ENCODE results near the gene PI4K2A.
A peak's percentile ranks its signal among the peaks of the same experiment; 100 is the strongest.
"Not testable (repeated sequence)": the region's sequence is repeated elsewhere in the genome, so short reads cannot be mapped to it uniquely, and the experiment has no call there.

The PI4K2A gene

DNA sequence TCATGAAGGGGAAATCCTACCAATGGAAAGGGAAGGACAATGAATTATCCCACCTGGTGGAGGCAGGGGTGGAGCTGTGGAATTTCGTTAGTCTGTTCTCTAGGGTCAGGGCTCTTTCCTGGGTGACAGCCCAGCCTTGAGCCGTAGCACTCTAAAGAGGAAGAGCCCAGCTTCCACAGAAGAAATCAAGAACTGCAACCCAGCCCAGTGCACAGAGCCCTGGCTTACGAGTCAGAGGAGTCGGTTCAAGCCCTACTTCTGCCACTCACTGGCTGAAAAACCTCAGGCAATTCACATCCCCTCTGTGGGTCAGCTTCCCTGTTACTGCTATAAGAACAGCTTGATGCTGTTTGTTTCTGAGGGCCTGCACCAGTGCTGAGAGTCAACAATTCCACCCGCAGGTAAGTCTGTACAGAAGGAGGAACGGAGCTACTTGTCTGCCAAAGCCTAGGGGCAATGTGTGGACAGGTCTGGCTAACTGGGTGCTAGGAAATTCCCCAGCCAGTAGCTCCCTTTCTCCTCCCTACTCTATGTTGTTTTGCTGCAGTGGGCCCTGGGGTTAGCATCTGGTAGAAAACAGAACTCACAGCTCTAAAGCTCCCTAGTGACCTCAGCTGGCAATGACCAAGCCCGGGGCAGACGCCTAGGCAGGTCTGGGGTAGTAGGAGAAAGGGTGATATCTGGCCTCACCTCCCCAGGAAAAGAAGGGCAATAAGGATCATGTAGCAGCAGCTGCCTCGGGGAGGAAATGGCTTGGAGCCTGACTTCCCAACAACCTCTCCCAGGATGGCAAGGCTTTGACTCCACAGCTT is 43.3 kb downstream of the PI4K2A start:
- no peak overlapping the region for H2BK120ac ChIP-seq (ENCODE audit: insufficient read depth, low read length, poor library complexity)
- no CpG with 5 or more reads among the region's 9 CpGs for WGBS (ENCODE audit: extremely low coverage, insufficient coverage, insufficient read length)
- H2AK5ac ChIP-seq (ENCODE audit: low read length) = no peak overlapping the region

DNA sequence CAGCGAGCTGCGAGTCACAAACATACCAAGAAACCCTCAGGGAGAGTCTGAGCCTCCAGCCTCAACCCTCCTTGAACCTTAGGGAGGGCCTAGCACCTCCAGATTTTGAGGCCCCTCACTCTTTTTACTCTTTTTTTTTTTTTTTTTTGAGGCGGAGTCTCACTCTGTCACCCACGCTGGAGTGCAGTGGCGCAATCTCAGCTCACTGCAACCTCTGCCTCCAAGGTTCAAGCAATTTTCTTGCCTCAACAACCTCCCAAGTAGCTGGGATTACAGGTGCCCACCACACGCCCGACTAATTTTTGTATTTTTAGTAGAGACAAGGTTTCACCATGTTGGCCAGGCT is 43.9 kb downstream of the PI4K2A start:
- not testable (repeated sequence) for H3K9me3 ChIP-seq (ENCODE audit: insufficient read depth, low read depth, low read length); H3K4me2 ChIP-seq (ENCODE audit: low read length); H2BK12ac ChIP-seq (ENCODE audit: low read length); H3K79me2 ChIP-seq (ENCODE audit: control insufficient read depth, insufficient read depth, low read length, poor library complexity); H3K4ac ChIP-seq (ENCODE audit: low read depth, low read length); H3K18ac ChIP-seq (ENCODE audit: low read length); H4K8ac ChIP-seq (ENCODE audit: low read depth, low read length); H3K27me3 ChIP-seq (ENCODE audit: insufficient read depth, low read length); H3K9ac ChIP-seq (ENCODE audit: low read length); H3K23ac ChIP-seq (ENCODE audit: low read length); H2AK5ac ChIP-seq (ENCODE audit: low read length); H3K36me3 ChIP-seq (ENCODE audit: control insufficient read depth in 1 of 2, insufficient read depth in 2 of 2, low read length in 2 of 2); DNase-seq; H3K4me3 ChIP-seq (ENCODE audit: low read depth, low read length); H2BK5ac ChIP-seq (ENCODE audit: low read depth, low read length, poor library complexity); H4K12ac ChIP-seq (ENCODE audit: low read depth, low read length); H4K91ac ChIP-seq (ENCODE audit: low read depth, low read length); H2BK120ac ChIP-seq (ENCODE audit: insufficient read depth, low read length, poor library complexity); H3K14ac ChIP-seq (ENCODE audit: low read length)
- Histone ChIP-seq H3K4me1 (ENCODE audit: control insufficient read depth in 1 of 2, insufficient read depth in 2 of 2, low read length in 2 of 2) (peaks cover 16 to 17% of the 10 kb centered on the region in 2 experiments), H3K27ac (ENCODE audit: low read depth, low read length) (peak overlapping the region; percentile 18), H3K79me1 (ENCODE audit: low read length) (peaks cover 12% of the 10 kb centered on the region), H2AFZ (ENCODE audit: insufficient read depth, low read length, poor library complexity) (peak overlapping the region; percentile 2)
- no CpG with 5 or more reads among the region's 7 CpGs for WGBS (ENCODE audit: extremely low coverage, insufficient coverage, insufficient read length)

More for the DNA sequence above, 43.3 kb downstream of the PI4K2A start:
- H3K27ac ChIP-seq (ENCODE audit: low read depth, low read length) = peak overlapping the region; percentile 18
- no peak overlapping the region for H3K9ac ChIP-seq (ENCODE audit: low read length)
- peaks cover 5% of the 10 kb centered on the region for H3K79me2 ChIP-seq (ENCODE audit: control insufficient read depth, insufficient read depth, low read length, poor library complexity)
- no peak overlapping the region for H3K4me3 ChIP-seq (ENCODE audit: low read depth, low read length)
- H3K18ac ChIP-seq (ENCODE audit: low read length) = no peak overlapping the region
- DNase-seq = peak; percentile 60 to 66
- H3K36me3 ChIP-seq (ENCODE audit: control insufficient read depth in 1 of 2, insufficient read depth in 2 of 2, low read length in 2 of 2) = peaks cover 4 to 6% of the 10 kb centered on the region in 2 experiments
- no peak overlapping the region for H3K14ac ChIP-seq (ENCODE audit: low read length)
- H2BK12ac ChIP-seq (ENCODE audit: low read length) = no peak overlapping the region
- H3K27me3 ChIP-seq (ENCODE audit: insufficient read depth, low read length) = no peaks in the 10 kb centered on the region
- peak overlapping the region; percentile 2 for H2AFZ ChIP-seq (ENCODE audit: insufficient read depth, low read length, poor library complexity)
- no peak overlapping the region for H4K8ac ChIP-seq (ENCODE audit: low read depth, low read length)
- H2BK5ac ChIP-seq (ENCODE audit: low read depth, low read length, poor library complexity) = no peak overlapping the region
- H3K79me1 ChIP-seq (ENCODE audit: low read length) = peaks cover 12% of the 10 kb centered on the region
- no peak overlapping the region for H4K12ac ChIP-seq (ENCODE audit: low read depth, low read length)
- H3K4ac ChIP-seq (ENCODE audit: low read depth, low read length) = no peak overlapping the region
- H3K23ac ChIP-seq (ENCODE audit: low read length) = no peak overlapping the region
- H3K9me3 ChIP-seq (ENCODE audit: insufficient read depth, low read depth, low read length) = no peaks in the 10 kb centered on the region
- peaks cover 16 to 17% of the 10 kb centered on the region in 2 experiments for H3K4me1 ChIP-seq (ENCODE audit: control insufficient read depth in 1 of 2, insufficient read depth in 2 of 2, low read length in 2 of 2)
- H4K91ac ChIP-seq (ENCODE audit: low read depth, low read length) = no peak overlapping the region
- H3K4me2 ChIP-seq (ENCODE audit: low read length) = no peak overlapping the region

DNA sequence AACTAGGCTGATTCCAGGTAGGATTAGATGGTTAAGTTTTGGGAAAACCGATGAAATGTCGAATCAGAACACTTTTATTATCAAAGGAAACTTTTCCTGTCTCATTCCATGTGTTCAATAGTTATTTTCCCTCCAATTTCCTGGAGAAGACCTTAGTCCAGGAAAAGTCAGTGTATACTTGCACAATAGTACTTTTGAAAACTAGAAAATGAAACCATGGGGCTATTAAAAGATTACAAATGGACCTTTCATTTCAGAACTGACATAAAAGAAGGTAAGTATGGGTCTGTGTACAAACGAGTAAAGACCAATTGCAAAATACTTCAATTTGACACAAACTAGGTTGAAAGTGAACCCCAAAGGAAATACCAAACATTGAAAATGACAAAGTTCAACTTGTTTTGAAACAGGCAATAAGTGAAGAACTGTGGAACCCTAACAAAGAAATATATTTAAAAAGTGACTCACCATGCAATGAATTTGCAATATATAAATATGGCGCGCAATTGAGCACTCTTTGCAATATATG is 44.5 kb downstream of the PI4K2A start:
- Histone ChIP-seq H3K23ac (ENCODE audit: low read length) (no peak overlapping the region), H3K9ac (ENCODE audit: low read length) (no peak overlapping the region), H3K4me2 (ENCODE audit: low read length) (peak overlapping the region; percentile 7), H4K12ac (ENCODE audit: low read depth, low read length) (no peak overlapping the region), H3K18ac (ENCODE audit: low read length) (no peak overlapping the region), H3K9me3 (ENCODE audit: insufficient read depth, low read depth, low read length) (no peaks in the 10 kb centered on the region), H2BK120ac (ENCODE audit: insufficient read depth, low read length, poor library complexity) (no peak overlapping the region), H3K27ac (ENCODE audit: low read depth, low read length) (no peak overlapping the region), H3K4ac (ENCODE audit: low read depth, low read length) (no peak overlapping the region), H3K14ac (ENCODE audit: low read length) (no peak overlapping the region), H3K79me1 (ENCODE audit: low read length) (peaks cover 12% of the 10 kb centered on the region), H2AK5ac (ENCODE audit: low read length) (no peak overlapping the region), H4K8ac (ENCODE audit: low read depth, low read length) (no peak overlapping the region), H3K4me1 (ENCODE audit: control insufficient read depth in 1 of 2, insufficient read depth in 2 of 2, low read length in 2 of 2) (peaks cover 16 to 19% of the 10 kb centered on the region in 2 experiments), H2AFZ (ENCODE audit: insufficient read depth, low read length, poor library complexity) (no peak overlapping the region), H2BK12ac (ENCODE audit: low read length) (no peak overlapping the region), H2BK5ac (ENCODE audit: low read depth, low read length, poor library complexity) (no peak overlapping the region), H4K91ac (ENCODE audit: low read depth, low read length) (no peak overlapping the region), H3K4me3 (ENCODE audit: low read depth, low read length) (no peak overlapping the region), H3K27me3 (ENCODE audit: insufficient read depth, low read length) (no peaks in the 10 kb centered on the region), H3K36me3 (ENCODE audit: control insufficient read depth in 1 of 2, insufficient read depth in 2 of 2, low read length in 2 of 2) (no peaks in the 10 kb centered on the region), H3K79me2 (ENCODE audit: control insufficient read depth, insufficient read depth, low read length, poor library complexity) (peaks cover 5% of the 10 kb centered on the region)
- DNase-seq = no peak
- no CpG with 5 or more reads among the region's 5 CpGs for WGBS (ENCODE audit: extremely low coverage, insufficient coverage, insufficient read length)

DNA sequence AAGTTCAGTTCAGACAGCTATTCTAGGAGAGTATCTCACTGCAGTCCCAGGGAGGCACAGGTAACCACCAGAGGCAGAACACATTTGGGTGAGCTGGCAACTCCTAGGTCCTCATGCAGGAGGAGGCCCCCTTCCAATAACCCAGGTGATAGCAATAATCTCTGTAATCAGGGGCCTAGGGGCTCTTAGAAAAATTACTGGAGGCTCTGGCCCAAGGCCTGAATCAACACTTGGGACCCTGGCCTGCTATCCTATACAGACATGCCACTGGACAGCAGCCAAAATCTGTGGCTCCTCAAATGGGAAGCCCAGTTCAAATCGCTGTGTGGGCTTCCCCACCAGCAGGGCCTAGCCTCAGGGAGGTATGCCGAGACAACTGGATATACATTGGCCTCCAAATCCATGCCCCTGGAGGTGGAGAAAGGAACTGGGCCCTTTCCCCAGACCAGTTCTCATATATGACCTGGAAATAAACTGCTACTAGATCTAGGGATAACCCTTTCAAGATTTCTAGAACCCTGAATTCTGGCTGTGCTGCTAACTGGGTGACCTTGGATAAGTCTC is 45.0 kb downstream of the PI4K2A start:
- Histone ChIP-seq H2BK12ac (ENCODE audit: low read length) (no peak overlapping the region), H3K79me1 (ENCODE audit: low read length) (peaks cover 12% of the 10 kb centered on the region), H3K9ac (ENCODE audit: low read length) (no peak overlapping the region), H4K8ac (ENCODE audit: low read depth, low read length) (no peak overlapping the region), H3K4me3 (ENCODE audit: low read depth, low read length) (no peak overlapping the region), H2BK5ac (ENCODE audit: low read depth, low read length, poor library complexity) (no peak overlapping the region), H3K9me3 (ENCODE audit: insufficient read depth, low read depth, low read length) (no peaks in the 10 kb centered on the region), H3K18ac (ENCODE audit: low read length) (no peak overlapping the region), H3K4me2 (ENCODE audit: low read length) (peak overlapping the region; percentile 7), H3K27ac (ENCODE audit: low read depth, low read length) (no peak overlapping the region), H3K4me1 (ENCODE audit: control insufficient read depth in 1 of 2, insufficient read depth in 2 of 2, low read length in 2 of 2) (peaks cover 16 to 19% of the 10 kb centered on the region in 2 experiments), H2BK120ac (ENCODE audit: insufficient read depth, low read length, poor library complexity) (no peak overlapping the region), H4K91ac (ENCODE audit: low read depth, low read length) (no peak overlapping the region), H3K4ac (ENCODE audit: low read depth, low read length) (no peak overlapping the region), H3K36me3 (ENCODE audit: control insufficient read depth in 1 of 2, insufficient read depth in 2 of 2, low read length in 2 of 2) (no peaks in the 10 kb centered on the region), H3K23ac (ENCODE audit: low read length) (no peak overlapping the region), H2AFZ (ENCODE audit: insufficient read depth, low read length, poor library complexity) (no peak overlapping the region), H3K79me2 (ENCODE audit: control insufficient read depth, insufficient read depth, low read length, poor library complexity) (peaks cover 4% of the 10 kb centered on the region), H2AK5ac (ENCODE audit: low read length) (no peak overlapping the region), H3K14ac (ENCODE audit: low read length) (no peak overlapping the region), H4K12ac (ENCODE audit: low read depth, low read length) (no peak overlapping the region), H3K27me3 (ENCODE audit: insufficient read depth, low read length) (no peaks in the 10 kb centered on the region)
- WGBS (ENCODE audit: extremely low coverage, insufficient coverage, insufficient read length) = no CpG with 5 or more reads among the region's 2 CpGs
- DNase-seq = peak; percentile 40 to 67
